Neural cell (in vitro differentiated cells): ENCODE results near the gene DSC3.
"Not testable (repeated sequence)": the region's sequence is repeated elsewhere in the genome, so short reads cannot be mapped to it uniquely, and the experiment has no call there.

Experiments used
- CTCF ChIP-seq: fragments of 450-650 bp; IDR thresholded peaks from 2 replicates; pipeline ENCODE4 v1.5.1; 2014; ENCODE audit warnings: antibody characterized with exemption, mild to moderate bottlenecking, moderate library complexity; ENCODE audit not compliant: poor library complexity, severe bottlenecking
- EZH2 ChIP-seq: fragments of 200-600, 300-800 bp; shearing (Covaris generic), sonication (generic); IDR thresholded peaks from 2 replicates; pipeline ENCODE4 v1.6.1; 2014; ENCODE audit warnings: antibody characterized with exemption, low read length, borderline replicate concordance, mild to moderate bottlenecking; ENCODE audit not compliant: insufficient read depth, poor library complexity, severe bottlenecking
- RAD21 ChIP-seq: fragments of 450-650 bp; conservative IDR thresholded peaks from 2 replicates; pipeline ENCODE4 v1.6.1; 2014; ENCODE audit warnings: antibody characterized with exemption, mild to moderate bottlenecking, moderate library complexity

GRCh38 chr18:30978091-30978490 lies 64.5 kb downstream of the DSC3 start:
- not testable (repeated sequence) for TF ChIP-seq CTCF, EZH2, RAD21
